Measurements from ENCODE around the gene MYO10.

GRCh38 chr5:16727755-16728325 lies 208.2 kb downstream of the MYO10 start:
- no peak for TF ChIP-seq CTCF (IDR thresholded peaks at IDR 0.05)
- no peak for TF ChIP-seq POLR2A (IDR thresholded peaks at IDR 0.05)

Data from tibial nerve (tissue), 3 donors.